GM20431 (cell line): ENCODE results near the gene CSK.

Source experiments
- in situ Hi-C: fragments of 300-500 bp; cut with MseI, MboI; formaldehyde crosslinking; loops from one replicate; pipeline ENCODE4 v1.15.0; 2020; ENCODE audit warnings: low sequenced_read_pairs; ENCODE audit not compliant: unreplicated experiment

CSK gene

DNA sequence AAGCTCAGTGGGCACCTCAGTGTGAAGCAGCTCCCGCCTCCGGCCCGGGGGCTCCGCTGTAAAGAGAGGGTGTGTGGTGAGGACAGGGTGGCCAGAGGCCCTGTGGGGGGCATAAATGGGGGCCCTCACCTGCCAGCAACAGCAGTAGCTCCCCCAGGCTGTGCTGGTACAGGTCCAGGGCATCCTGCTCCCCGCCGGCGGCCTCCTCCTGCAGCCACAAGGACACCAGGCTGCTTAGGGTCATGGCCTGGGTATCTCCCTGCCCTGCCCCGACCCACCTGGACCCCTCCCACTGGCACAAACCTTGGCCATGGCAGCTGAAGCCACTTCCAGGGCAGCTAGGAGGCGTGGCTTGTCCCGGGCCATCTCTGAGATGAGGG, 56.2 kb downstream of the CSK start:
- in situ Hi-C loops = loop anchor here (10.0 kb wide), 1 partner anchor 73 kb away; no protein-coding TSS in a partner anchor

DNA sequence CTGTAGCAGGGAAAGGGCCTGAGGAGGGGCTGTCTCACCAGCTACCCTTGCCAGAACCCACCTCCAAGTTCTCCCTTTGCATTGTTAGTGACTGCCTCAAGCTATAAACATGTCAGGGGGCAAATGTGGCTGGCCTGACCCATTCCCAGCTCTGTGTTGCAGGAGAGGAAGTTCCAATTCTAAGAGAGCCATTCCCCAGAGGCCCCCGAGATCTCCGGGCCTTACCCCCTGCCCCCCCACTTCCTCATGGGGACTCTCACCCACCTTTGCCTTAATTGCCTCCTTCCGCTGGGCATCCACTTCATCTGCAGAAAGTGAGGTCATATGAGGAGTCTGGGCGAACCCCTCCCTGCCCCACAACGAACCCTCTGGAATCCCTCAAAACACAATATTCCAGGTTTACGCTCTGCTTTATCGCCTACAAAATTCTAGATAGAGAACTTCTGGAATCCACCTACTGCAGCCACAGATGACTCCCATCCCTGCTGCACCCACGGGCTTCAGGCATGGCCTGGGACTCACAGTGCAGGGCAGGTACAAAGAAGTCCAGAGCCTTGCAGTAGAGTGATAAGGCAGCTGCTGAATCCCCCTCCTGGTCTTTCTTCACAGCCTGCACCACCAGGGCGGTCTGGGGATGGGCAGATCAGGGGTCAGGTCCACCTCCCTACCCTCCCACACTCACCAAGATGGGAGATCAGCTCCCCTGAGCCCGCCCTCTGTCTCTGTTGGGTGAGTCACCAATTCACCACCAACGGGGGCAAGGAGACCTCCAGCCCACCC, 57.1 kb downstream of the CSK start:
- in situ Hi-C loops = loop anchor here (10.0 kb wide), 1 partner anchor 74 kb away; no protein-coding TSS in a partner anchor

DNA sequence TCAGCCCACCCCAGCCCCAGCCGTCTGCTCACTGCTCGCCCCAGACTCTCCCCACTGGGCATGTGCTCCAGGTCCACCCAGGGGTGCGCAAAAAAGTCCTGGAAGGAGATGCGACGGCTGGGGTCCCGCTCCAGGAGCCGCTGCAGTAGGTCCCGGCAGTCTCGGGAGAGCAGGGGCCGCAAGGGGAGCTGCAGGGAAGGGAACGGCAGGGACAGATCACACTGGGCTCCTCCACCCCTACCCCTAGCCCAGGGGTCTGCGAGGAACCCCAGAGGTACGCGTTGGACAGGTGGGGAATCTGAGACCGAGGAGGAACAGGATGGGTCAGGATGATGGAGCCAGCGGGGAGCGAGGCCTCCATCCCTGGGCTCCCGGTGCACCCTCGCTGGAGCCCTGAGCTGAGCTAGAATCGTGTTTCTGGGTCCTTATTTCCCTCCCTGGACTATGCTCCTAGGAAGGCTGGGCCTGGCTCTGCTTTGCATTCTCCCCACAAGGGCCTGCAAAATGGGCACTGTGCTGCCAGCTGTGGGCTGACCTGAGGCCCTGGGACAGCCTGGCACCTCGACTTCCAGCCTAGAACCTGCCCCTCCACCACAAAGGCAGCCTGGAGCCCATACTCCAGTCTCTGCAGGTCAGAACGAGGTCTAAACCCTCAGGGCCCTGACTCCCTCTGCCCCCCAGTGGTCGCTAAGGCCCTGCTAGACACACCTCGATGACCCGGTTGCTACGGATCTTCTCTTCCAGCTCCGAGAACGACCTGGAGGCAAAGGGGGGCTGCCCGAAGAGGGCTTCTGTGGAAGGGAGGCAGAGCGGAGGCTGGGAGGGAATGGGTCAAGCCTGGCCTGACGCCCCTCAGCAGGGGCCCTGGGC, 57.9 kb downstream of the CSK start:
- in situ Hi-C loops = loop anchor here (10.0 kb wide), 2 partner anchors 65 to 75 kb away; partner anchors contain the start of gene FAM219B

DNA sequence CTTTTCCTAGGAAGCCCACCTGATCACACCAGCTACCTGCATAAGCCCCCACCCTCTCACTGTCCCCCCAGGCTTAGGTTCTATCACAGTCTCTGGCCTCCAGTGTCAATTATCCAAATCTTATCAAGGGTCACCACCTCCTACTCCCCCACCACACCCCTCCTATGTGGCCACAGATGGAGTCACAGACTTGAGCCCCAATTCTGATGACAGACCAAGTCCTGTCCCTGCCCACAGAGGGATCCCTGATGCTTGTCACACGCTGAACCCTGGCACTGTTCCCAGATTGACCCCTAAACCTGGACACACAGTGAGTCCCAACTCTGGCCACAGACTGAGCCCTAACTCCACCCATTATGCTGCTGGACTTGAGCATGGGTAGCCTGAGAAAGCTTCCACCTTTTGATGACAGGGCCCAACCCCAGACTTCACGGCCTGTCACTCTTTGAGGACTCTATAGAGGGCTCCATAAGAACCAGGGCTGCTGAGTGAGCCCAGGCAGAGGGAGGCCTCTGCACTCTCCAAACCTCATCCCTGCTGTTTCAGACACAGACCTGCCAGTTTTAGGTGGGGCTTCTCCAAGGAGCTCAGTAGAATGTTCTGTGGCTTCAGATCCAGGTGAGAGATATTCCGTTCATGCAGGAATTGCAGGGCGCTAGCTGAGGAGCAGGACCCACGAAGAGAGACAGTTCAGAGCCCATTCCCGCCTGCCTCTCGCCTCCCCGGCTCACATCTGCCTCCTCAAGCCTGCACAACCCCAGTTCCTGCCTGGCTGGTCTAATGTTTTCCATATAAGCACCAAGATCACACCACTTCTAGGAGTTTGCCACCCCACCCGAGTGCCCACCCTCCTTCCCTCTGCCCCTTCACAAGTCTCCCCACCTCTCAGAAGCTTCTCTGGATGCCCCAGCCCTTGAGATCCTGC, 59.2 kb downstream of the CSK start:
- in situ Hi-C loops = loop anchor here (10.0 kb wide), 1 partner anchor 64 kb away; the partner anchor contains the start of gene FAM219B

DNA sequence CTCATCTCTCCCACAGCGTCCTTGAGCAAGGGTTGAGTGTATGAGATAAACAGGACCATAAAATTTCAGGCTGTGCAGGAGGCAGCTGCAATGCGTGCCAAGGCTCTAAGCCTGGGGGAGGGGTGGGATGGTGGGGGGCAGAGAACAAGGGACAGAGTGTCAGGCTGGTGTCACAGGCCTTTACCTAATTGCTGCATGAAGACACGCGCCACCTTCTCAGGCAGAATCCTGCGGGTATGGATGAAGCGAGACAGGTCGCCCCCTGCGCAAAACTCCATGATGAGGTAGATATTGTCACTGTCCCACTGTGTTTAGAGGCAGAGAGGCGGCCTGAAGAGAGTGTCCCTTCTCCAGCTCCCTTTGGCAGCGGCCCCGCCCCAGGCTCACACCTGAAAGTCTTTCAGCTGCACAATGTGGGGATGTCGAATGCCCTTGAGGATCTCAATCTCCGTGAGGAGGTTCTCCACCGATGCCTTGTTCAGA, 60.1 kb downstream of the CSK start:
- in situ Hi-C loops = loop anchor here (10.0 kb wide), 1 partner anchor 63 kb away; the partner anchor contains the start of gene FAM219B

DNA sequence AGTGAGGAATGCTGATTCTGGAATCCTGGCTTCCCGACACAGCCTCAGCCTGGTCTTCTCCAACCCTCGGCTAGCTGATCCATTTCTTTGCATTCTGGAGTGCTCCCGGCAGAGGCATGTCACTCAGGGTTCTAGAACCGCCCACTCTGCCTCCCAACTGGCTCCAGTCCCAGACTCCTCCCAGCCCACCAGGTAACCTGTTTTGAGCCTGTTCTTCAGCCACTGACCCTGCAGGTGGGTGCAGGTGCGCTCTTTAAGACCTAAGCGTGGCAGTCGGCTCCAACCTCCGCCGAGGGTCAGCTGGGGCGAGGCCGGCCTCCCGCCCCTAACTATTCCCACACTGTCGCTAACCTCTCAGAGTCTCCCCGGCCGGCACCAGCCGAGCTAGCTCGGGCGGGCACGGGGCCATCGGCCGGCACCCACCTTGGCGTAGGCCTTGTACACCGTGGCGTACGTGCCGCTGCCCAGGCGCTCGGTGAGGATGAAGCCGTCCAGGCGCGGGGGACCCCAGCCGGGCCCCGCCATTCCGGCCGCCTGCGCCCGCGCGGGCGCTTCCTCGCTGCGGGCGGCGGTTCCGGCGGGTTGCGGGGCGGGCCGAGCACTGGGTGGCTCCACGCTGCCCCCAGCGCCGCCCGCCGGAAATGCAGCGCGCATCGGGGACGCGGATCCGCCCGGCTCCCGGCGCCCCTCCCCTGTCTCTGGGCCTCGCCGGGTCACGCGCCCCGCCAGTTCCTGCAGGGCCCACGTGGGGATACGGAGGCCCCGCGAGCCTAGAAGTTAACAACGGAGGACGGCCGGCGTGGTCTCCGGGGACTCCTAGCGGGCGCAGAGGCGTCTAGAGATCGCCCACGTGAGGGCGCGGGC, 60.9 kb downstream of the CSK start, which contains the start of gene ULK3:
Gene ULK3, minus strand, starts transcription at position 576 of the 864 bp plus-strand sequence. Its CDS starts 51 bp downstream, at position 525.
- in situ Hi-C loops = loop anchor here (10.0 kb wide), 1 partner anchor 62 kb away; the partner anchor contains the start of gene FAM219B

DNA sequence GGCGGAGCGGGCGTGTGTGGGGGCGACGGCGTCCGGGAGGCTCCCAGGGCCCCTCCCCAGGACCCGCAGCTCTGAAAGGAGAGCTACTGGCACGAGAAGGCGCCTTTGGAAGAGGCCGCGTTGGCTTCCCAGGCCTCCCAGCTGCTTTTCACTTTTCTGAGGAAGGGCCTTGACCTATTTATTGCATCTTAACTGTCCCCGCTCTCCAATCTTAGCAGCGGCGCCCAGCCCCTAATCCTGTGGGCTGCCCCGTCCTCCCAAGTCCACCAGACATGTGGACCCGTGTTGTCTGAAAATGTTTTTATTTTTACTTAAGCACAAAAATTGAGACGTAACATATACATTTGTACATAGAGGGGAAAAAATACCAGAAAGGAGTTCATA, 61.6 kb downstream of the CSK start:
- in situ Hi-C loops = loop anchor here (10.0 kb wide), 1 partner anchor 61 kb away; the partner anchor contains the start of gene FAM219B

DNA sequence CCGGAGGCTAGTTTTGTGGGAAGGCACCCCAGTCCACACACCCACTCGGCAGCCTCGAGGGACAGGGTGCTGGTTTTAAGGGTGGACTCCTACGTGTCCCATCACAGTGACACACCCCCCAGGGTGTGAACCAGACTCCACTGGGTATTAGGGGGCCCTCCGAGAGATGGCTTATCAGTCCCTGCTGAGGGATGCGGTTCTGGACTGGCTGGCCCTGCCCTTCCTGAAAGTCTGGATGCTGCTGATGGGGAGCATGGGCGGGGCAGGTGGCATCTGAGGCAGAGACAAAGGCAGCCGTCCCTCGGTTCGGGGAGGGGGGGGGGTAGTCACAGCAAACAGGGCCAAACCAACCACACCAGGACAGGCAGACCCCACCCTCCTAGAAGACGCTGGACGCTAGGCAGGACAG, 62.0 kb downstream of the CSK start:
- in situ Hi-C loops = loop anchor here (10.0 kb wide), 1 partner anchor 61 kb away; the partner anchor contains the start of gene FAM219B

DNA sequence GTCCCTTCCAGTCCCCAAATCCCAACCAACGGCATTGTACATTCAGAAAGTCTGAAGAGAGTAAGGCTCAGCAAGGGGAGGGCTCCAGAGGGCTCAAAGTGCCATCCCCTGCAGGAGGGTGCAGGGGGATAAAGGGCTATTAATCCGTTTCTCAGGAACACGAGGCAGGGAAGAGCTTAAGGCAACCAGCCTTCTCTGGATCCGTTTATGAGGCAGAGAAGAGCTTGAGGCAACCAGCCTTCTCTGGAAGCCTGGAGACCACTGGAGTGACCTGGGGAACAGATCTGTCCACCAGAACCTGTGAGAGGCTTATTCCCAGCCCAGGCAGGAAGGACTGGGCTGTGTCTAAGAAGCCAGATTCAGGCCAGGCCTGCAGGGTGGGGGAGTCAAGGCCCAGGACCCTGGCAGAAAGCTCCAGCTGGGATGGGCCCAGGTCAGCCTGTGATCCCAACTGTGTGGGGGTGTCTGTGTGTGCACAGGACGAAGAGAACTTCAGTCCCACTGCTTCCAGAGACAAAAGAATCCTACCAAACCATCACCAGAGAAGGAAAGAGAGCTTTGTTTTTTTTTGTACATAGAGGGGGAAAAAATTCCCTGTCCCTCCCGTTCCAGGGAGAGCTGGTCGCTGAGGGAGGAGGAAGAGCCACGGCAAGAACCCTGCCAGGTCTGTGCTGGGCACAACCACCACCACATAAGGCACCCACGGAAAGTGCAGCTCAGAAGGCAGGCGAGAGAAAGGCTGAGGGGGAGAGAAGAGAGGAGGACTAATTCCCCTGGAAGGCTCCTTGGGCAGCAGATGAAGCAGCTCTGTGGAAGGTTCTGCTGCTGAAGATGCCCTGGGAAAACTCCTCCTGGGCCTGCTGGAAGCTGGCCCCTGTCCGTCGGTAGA, 62.7 kb downstream of the CSK start:
- in situ Hi-C loops = loop anchor here (10.0 kb wide), 1 partner anchor 60 kb away; the partner anchor contains the start of gene FAM219B

DNA sequence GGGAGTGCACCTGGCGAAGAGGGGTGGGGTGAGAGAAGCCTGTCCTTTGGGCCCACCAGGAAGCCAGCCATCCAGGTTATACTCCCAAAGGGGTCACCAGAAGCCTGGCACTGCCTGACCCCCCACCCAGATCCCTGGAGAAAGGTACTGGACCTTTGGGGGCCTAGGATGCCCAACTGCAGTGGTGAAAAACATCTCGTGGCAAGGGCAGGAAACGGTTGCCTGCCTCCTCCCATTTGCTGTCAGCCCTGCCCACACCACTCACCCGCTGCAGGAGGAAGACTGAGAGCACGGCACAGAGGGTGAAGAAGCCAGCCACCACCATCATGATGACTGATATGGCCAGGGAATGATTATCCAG, 63.3 kb downstream of the CSK start:
- in situ Hi-C loops = loop anchor here (10.0 kb wide), 1 partner anchor 60 kb away; the partner anchor contains the start of gene FAM219B

DNA sequence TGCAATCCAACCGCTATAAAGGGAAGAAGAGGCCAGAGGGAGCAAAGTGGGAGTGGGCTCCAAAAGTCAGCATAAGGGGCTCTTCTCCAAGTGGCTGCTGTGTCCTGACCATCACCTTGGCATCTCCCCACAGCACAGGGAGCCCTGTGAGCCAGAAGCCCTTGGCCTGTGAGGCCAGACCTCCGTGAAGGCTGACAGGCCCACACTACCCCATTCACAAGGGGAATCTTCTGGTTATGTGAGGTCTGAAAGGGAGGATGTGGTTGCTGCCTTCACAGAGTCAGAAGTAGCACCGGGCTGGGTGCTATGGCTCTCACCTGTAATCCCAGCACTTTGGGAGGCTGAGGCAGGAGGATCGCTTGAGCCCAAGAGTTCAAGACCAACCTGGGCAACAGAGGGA, 63.7 kb downstream of the CSK start:
- in situ Hi-C loops = loop anchor here (10.0 kb wide), 1 partner anchor 59 kb away; the partner anchor contains the start of gene FAM219B

DNA sequence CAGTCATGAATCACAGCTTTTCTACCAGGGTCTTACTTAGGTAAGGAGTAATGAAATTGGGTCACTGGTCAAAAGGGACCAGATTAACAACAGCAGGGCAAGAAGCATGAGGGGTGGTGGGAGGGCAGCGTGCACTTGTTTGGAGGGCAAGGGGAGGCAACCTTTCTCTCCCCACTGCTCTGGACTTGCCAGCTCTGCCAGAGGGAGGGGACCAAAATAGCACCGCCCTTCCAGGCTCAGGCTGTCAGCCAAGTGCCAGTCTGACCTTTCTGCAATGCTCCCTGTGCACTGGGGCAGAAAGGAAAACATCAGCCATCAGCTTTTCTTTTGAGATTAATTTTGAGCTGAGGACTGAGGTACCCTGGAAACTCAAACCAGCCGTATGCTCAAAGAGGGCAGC, 65.6 kb downstream of the CSK start:
- in situ Hi-C loops = loop anchor here (10.0 kb wide), 1 partner anchor 57 kb away; the partner anchor contains the start of gene FAM219B

DNA sequence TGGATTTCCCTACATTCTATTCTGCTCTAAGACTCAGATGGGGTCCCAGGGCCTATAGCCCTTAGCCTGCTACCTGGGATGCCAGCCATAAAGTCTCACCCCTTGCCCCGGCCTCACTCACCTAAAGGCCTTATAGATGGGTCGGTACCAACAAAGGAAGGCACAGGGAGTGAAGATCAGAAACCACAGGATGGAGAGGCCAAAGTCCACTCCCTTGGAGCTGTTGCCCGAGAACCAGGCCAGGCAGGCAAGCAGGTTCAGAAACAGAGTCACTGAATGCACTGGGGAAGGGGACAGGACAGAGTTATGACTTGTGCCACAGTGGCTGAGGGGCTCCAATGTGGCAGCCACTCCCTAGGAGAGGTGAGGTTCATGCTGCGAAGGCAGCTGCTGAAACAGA, 68.5 kb downstream of the CSK start:
- in situ Hi-C loops = no loop called here

DNA sequence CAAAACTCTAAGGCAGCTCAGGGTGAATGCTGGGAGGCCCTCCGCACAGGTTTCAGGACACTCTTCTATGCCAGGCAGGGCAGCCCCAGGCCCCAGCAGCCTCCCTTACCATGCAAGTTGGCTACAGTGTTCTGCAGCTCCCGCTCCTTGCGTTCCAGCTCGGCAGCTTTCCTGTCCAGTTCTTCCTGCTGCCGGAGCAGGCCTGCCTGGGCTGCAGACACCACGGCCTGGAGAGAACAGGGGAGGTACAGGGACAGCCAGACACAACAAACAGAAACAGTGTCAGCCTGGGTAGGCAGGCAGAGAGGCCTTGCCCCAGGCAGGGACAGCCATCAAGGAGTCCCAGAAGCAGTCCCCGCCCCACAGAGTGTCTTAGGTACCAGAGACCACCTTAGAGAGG, 70.1 kb downstream of the CSK start:
- in situ Hi-C loops = no loop called here
